SK-N-SH (cell line): ENCODE data around the gene KDM6B. TPM values are rescaled to one million over a fixed set of nuclear protein-coding genes. Genes with fewer than 3 reads are reported as not detected.

Source experiments
- CTCF ChIA-PET: fragments of 300-600, 350-600 bp; formaldehyde crosslinking; extraction: SDS; loops from one replicate; lab custom pipeline; 2021; lab: Yijun Ruan, JAX
- POLR2A ChIA-PET: fragments of 350-600 bp; sonication (Branson Sonifier 250); formaldehyde crosslinking; extraction: SDS; loops from one replicate; lab custom pipeline; 2020; ENCODE audit warnings: antibody characterized with exemption, inconsistent platforms; lab: Yijun Ruan, JAX
- DNase-seq: peaks from one replicate; pipeline ENCODE4 v3.0.0; 2012
- H2AFZ ChIP-seq: fragments of 200-600 bp; sonication (generic); 2 replicates; pipeline ENCODE4 v1.8.1; 2016; ENCODE audit warnings: antibody characterized with exemption, mild to moderate bottlenecking, low read depth
- H3F3A ChIP-seq: fragments of 200-600 bp; sonication (generic); replicated peaks from 2 replicates; pipeline ENCODE3; 2016; ENCODE audit warnings: antibody characterized with exemption, mild to moderate bottlenecking; ENCODE audit not compliant: insufficient read depth
- H3K27ac ChIP-seq, 2 experiments: fragments of 200-500 bp in 1 of 2; fragments of 200-600 bp in 1 of 2; sonication (Bioruptor generic) in 1 of 2; sonication (generic), shearing (Covaris generic) in 1 of 2; 2 replicates each; pipeline versions ENCODE4 v1.5.1 to v1.6.1; 2014 to 2016; ENCODE audit warnings: low read depth in 2 of 2, inconsistent platforms in 1 of 2, low read length in 1 of 2, mild to moderate bottlenecking in 1 of 2, mixed read lengths in 1 of 2
- H3K27me3 ChIP-seq: fragments of 200-600 bp; sonication (generic), shearing (Covaris generic); 2 replicates; pipeline ENCODE4 v1.6.1; 2016; ENCODE audit warnings: mixed run types; ENCODE audit not compliant: insufficient read depth
- H3K36me3 ChIP-seq, 2 experiments: fragments of 200-500 bp in 1 of 2; fragments of 200-600 bp in 1 of 2; sonication (Bioruptor generic) in 1 of 2; sonication (generic) in 1 of 2; replicated peaks in 1 of 2; 2 replicates each; pipeline versions ENCODE3 to v1.5.1; 2014 to 2016; ENCODE audit warnings: low read length in 1 of 2, mild to moderate bottlenecking in 1 of 2; ENCODE audit not compliant: insufficient read depth in 2 of 2, control insufficient read depth in 1 of 2
- H3K4me1 ChIP-seq, 2 experiments: fragments of 200-500 bp in 1 of 2; fragments of 200-600 bp in 1 of 2; sonication (Bioruptor generic) in 1 of 2; sonication (generic), shearing (Covaris generic) in 1 of 2; 2 replicates each; pipeline versions ENCODE4 v1.5.1 to v1.6.1; 2014 to 2016; ENCODE audit warnings: low read depth in 1 of 2, low read length in 1 of 2, mixed run types in 1 of 2; ENCODE audit not compliant: insufficient read depth in 2 of 2, control insufficient read depth in 1 of 2
- H3K4me2 ChIP-seq: fragments of 200-600 bp; sonication (generic), shearing (Covaris generic); 2 replicates; pipeline ENCODE4 v1.6.1; 2017; ENCODE audit warnings: mixed run types
- H3K4me3 ChIP-seq, 2 experiments: fragments of 200-500 bp in 1 of 2; fragments of 200-600 bp in 1 of 2; sonication (Bioruptor generic) in 1 of 2; sonication (generic), shearing (Covaris generic) in 1 of 2; 2 replicates each; pipeline versions ENCODE4 v1.5.1 to v1.8.1; 2014 to 2016; ENCODE audit warnings: low read depth in 2 of 2, inconsistent platforms in 1 of 2, low read length in 1 of 2, mild to moderate bottlenecking in 1 of 2, mixed read lengths in 1 of 2, moderate library complexity in 1 of 2
- H3K79me2 ChIP-seq: fragments of 200-600 bp; sonication (generic); 2 replicates; pipeline ENCODE4 v1.8.1; 2017; ENCODE audit warnings: mild to moderate bottlenecking; ENCODE audit not compliant: insufficient read depth
- H3K9ac ChIP-seq: fragments of 200-600 bp; sonication (generic); 2 replicates; pipeline ENCODE4 v1.6.1; 2017; ENCODE audit warnings: mixed run types
- H3K9me2 ChIP-seq: fragments of 200-600 bp; sonication (generic); 2 replicates; pipeline ENCODE4 v1.6.1; 2017; ENCODE audit warnings: mixed run types
- H3K9me3 ChIP-seq: fragments of 200-600 bp; sonication (generic); 2 replicates; pipeline ENCODE4 v1.6.1; 2017; ENCODE audit warnings: mixed run types, mild to moderate bottlenecking, moderate library complexity
- H4K20me1 ChIP-seq: fragments of 200-600 bp; sonication (generic); 2 replicates; pipeline ENCODE4 v1.6.1; 2017; ENCODE audit warnings: mild to moderate bottlenecking, mixed run types; ENCODE audit not compliant: insufficient read depth
- CTCF ChIP-seq: fragments of 200-600 bp; sonication (generic); IDR thresholded peaks from 2 replicates; pipeline ENCODE4 v1.6.1; 2017; ENCODE audit warnings: antibody characterized with exemption, mild to moderate bottlenecking, moderate library complexity
- ELF1 ChIP-seq: IDR thresholded peaks from 2 replicates; pipeline ENCODE4 v1.4.0; 2012
- FOSL2 ChIP-seq: IDR thresholded peaks from 2 replicates; pipeline ENCODE4 v1.4.0; 2012; ENCODE audit warnings: low read depth, mild to moderate bottlenecking, moderate library complexity, borderline replicate concordance
- FOXJ3 ChIP-seq: sonication (generic); formaldehyde crosslinking; IDR thresholded peaks from 2 replicates; pipeline ENCODE4 v1.5.1; 2020; ENCODE audit warnings: mild to moderate bottlenecking, missing genetic modification reagents
- FOXM1 ChIP-seq: IDR thresholded peaks from 2 replicates; pipeline ENCODE4 v1.4.0; 2012; ENCODE audit warnings: low read depth, mild to moderate bottlenecking
- GATA2 ChIP-seq: sonication (generic); formaldehyde crosslinking; IDR thresholded peaks from 2 replicates; pipeline ENCODE4 v1.5.0; 2020; ENCODE audit warnings: mild to moderate bottlenecking, missing genetic modification reagents
- IRF3 ChIP-seq: fragments of 150-350 bp; IDR thresholded peaks from 2 replicates; pipeline ENCODE4 v1.6.1; 2016; ENCODE audit warnings: mild to moderate bottlenecking, low read depth, low read length
- JUND ChIP-seq: IDR thresholded peaks from 2 replicates; pipeline ENCODE4 v1.4.0; 2012
- MAX ChIP-seq: IDR thresholded peaks from 2 replicates; pipeline ENCODE4 v1.4.0; 2012; ENCODE audit warnings: low read depth
- NRF1 ChIP-seq: IDR thresholded peaks from 2 replicates; pipeline ENCODE4 v1.6.1; 2012; ENCODE audit warnings: low read depth, mild to moderate bottlenecking, low read length
- PBX3 ChIP-seq: IDR thresholded peaks from 2 replicates; pipeline ENCODE4; 2012
- POLR2AphosphoS5 ChIP-seq: IDR thresholded peaks from 2 replicates; pipeline ENCODE4 v1.6.1; 2012; ENCODE audit warnings: low read depth, low read length
- RCOR1 ChIP-seq: fragments of 150-350 bp; IDR thresholded peaks from 2 replicates; pipeline ENCODE4 v1.6.1; 2017; ENCODE audit warnings: antibody characterized with exemption, low read length
- REST ChIP-seq: IDR thresholded peaks from 2 replicates; pipeline ENCODE4 v1.6.1; 2012; ENCODE audit warnings: mild to moderate bottlenecking, low read depth, low read length, moderate library complexity
- RXRA ChIP-seq: IDR thresholded peaks from 2 replicates; pipeline ENCODE4 v1.4.0; 2012; ENCODE audit warnings: low read depth, mild to moderate bottlenecking, borderline replicate concordance
- SIN3A ChIP-seq: IDR thresholded peaks from 2 replicates; pipeline ENCODE4 v1.6.1; 2012; ENCODE audit warnings: low read depth, mild to moderate bottlenecking, low read length, moderate library complexity, borderline replicate concordance
- TAF1 ChIP-seq: IDR thresholded peaks from 2 replicates; pipeline ENCODE4 v1.6.1; 2012; ENCODE audit warnings: low read depth, mild to moderate bottlenecking, low read length, moderate library complexity, borderline replicate concordance
- TCF12 ChIP-seq: IDR thresholded peaks from 2 replicates; pipeline ENCODE4 v1.4.0; 2012
- USF1 ChIP-seq: IDR thresholded peaks from 2 replicates; pipeline ENCODE4 v1.4.0; 2012; ENCODE audit warnings: low read depth, borderline replicate concordance
- WGBS: methylation state at CpG from one replicate; pipeline ENCODE4 v1.1.6; 2017; ENCODE audit warnings: low lambda C conversion rate; 5-methylcytosine and 5-hydroxymethylcytosine counted together
- polyA plus RNA-seq, 3 experiments: library from polyadenylated mRNA; depleted of rRNA; stranded (reverse); fragments of >200 nt; gene quantifications; 2 replicates each; pipeline ENCODE4 v1.2.3, GENCODE V29; 2012

The KDM6B gene
- polyA plus RNA-seq, 1 of the 3 experiments (the other 2 are of a cell fraction) = 2.6 TPM

GRCh38 chr17:7853691-7854038, 19.6 kb downstream of the KDM6B start:
- Histone ChIP-seq H3K4me3 (no peak overlapping the region), H3F3A (peaks cover 37% of the 10 kb centered on the region), H3K9me2 (no peaks in the 10 kb centered on the region), H2AFZ (no peak overlapping the region), H3K9me3 (no peaks in the 10 kb centered on the region), H4K20me1 (peaks cover 27% of the 10 kb centered on the region), H3K27ac (no peak overlapping the region), H3K27me3 (no peaks in the 10 kb centered on the region), H3K79me2 (peaks cover 5% of the 10 kb centered on the region; the same call in 1 of the 2 replicates), H3K36me3 (peaks cover 33 to 58% of the 10 kb centered on the region in 2 experiments), H3K9ac (no peak overlapping the region), H3K4me2 (no peak overlapping the region), H3K4me1 (peaks cover 15 to 37% of the 10 kb centered on the region in 2 experiments; a peak in 2 of 4 replicates)
- TF ChIP-seq TAF1 (no peak), FOXJ3 (no peak), RXRA (no peak), FOSL2 (no peak)
- WGBS = 96% methylated on average over 21 of the region's 21 CpGs
- ChIA-PET CTCF (interaction anchor here (0.8 to 5.2 kb wide), 4 partner anchors 18 to 110 kb away, joined by 3 to 44 read pairs (median 7); partner anchors contain the start of gene RNF227), POLR2A (no interaction called here)
- DNase-seq = no peak

- Histone ChIP-seq H3K9ac (no peak overlapping the region), H3K36me3 (peaks cover 33 to 53% of the 10 kb centered on the region in 2 experiments), H3K27ac (no peak overlapping the region), H3K79me2 (peaks cover 10% of the 10 kb centered on the region; the same call in 1 of the 2 replicates), H3K4me2 (no peak overlapping the region), H3K4me1 (peaks cover 21 to 43% of the 10 kb centered on the region in 2 experiments; a peak in 3 of 4 replicates), H3K9me2 (no peaks in the 10 kb centered on the region), H3F3A (peaks cover 37% of the 10 kb centered on the region), H2AFZ (no peak overlapping the region), H3K27me3 (no peaks in the 10 kb centered on the region), H3K4me3 (no peak overlapping the region), H4K20me1 (peaks cover 26% of the 10 kb centered on the region), H3K9me3 (no peaks in the 10 kb centered on the region)
- POLR2A ChIA-PET = no interaction called here
- WGBS = 91% methylated on average over 31 of the region's 31 CpGs
- no peak for DNase-seq
- CTCF ChIA-PET = interaction anchor here (0.8 to 5.2 kb wide), 4 partner anchors 19 to 111 kb away, joined by 3 to 44 read pairs (median 7); partner anchors contain the start of gene RNF227
- TF ChIP-seq USF1 (no peak), MAX (no peak), ELF1 (no peak), FOXM1 (no peak), REST (no peak), SIN3A (no peak), IRF3 (no peak), CTCF (no peak), TCF12 (no peak), RXRA (no peak), GATA2 (CRISPR knock-in tag) (no peak), POLR2AphosphoS5 (no peak), RCOR1 (no peak), PBX3 (no peak), JUND (no peak), NRF1 (no peak)
Measured at GRCh38 chr17:7854078-7854777, 20.2 kb downstream of the KDM6B start.
